HT1080 (cell line): ENCODE measurements around the gene FOXE3. TPM values are rescaled to one million over a fixed set of nuclear protein-coding genes. Genes with fewer than 3 reads are reported as not detected.

Experiments used
- DNase-seq: peaks from one replicate; pipeline ENCODE4 v3.0.0-alpha.2; 2015; ENCODE audit warnings: low read depth
- total RNA-seq: library from RNA; depleted of rRNA; stranded (reverse); fragments of >200 nt; shearing (Covaris generic); gene quantifications from 2 replicates; pipeline ENCODE4 v1.2.3, GENCODE V29; 2014

Gene FOXE3
- total RNA-seq, 1 experiment from 2014 or later = not detected

DNA sequence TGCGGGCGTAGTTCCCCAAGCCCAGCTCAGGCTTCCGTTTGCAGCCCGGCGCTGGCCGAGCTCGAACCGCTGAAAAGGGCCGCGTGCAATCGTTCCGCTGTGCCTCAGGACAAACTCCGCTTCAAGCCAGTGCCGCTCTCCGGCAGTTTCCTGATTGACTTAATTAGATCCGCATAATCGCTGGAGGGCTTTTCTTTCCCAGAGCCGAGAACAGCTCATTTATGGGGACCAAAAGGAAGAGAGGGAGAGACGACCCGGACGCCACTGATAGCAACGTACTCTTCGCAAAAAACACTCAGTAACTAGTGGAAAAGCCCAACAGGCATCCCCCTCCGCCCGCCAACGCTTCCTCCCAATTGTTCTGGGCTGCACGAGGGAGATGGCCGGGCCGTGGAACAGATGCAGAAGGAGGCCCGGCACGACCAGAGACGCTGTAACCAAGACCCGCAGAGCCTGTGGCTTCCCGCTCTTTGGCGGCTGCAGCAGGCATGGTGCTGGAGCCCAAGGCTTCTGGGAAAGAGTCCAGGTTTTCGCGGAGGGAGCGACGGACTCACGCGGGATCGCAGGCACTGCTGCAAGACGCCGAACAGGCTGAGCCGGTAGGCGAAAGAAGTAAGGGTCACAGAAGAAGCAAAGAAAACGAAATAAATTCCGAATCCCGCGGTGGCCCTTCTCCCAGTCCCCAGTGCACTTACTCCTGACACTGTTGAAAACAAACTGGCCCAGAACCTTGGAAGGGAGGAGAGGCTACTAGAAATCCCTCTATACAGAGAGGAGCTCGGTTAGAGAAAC lies 18.2 kb downstream of the FOXE3 start:
- no peak for DNase-seq

GRCh38 chr1:47435506-47436303 lies 19.6 kb downstream of the FOXE3 start:
- no peak for DNase-seq

DNA sequence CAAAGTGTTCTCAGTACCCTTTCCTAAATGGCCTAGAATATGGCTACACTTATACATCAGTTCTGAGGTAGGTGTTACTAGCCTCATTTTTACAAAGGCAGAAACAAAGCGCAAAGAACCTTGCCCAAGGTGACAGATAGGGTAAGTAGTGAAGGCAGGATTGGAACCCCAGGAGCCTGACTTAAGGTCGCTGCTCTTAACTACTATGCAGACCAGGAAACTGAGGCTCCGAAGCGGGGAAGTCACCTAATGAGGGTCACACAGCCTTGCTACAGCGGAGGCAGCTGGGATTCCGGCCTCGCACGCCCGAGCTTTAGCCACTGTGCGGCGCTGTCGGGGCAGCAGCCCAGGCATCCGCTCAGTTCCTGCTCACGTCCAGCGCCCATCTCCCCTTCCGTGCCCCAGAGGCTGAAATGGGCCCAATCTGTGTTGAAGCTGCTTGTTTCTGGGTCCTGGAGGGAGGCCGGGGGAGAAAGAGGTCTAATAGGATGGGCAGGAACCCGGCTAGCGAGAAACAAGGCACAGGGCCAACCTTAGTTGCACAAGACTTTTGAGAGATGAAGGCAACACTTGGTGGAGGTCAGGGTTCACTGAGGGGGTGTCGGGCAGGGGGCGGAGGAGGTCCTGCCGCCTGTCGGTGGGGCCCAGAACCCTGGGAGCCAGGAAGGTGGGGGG lies 20.4 kb downstream of the FOXE3 start:
- DNase-seq = peak; percentile 74

DNA sequence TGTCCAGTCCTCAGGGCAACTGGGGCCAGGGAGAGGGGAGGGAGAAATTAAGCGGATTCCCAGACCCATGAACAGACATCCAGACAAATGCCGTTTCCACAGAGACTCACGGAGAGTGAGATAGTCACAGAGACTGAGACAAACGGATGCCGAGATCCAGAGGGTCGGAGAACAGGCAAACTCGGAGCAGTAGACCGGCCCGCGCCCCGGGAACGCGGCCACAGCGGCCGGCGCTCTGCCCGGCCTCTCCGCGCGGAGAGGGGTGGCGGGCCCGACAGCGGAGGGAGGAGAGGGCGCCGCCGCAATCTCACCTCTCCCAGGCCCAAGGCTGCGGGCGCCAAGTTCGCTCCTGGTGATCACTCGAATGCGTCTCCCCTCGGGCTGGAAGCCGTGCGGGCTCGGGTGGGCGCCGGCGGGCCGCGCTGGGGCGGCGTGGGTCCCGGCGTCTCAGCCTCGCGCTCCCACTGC lies 20.9 kb downstream of the FOXE3 start:
- no peak for DNase-seq

DNA sequence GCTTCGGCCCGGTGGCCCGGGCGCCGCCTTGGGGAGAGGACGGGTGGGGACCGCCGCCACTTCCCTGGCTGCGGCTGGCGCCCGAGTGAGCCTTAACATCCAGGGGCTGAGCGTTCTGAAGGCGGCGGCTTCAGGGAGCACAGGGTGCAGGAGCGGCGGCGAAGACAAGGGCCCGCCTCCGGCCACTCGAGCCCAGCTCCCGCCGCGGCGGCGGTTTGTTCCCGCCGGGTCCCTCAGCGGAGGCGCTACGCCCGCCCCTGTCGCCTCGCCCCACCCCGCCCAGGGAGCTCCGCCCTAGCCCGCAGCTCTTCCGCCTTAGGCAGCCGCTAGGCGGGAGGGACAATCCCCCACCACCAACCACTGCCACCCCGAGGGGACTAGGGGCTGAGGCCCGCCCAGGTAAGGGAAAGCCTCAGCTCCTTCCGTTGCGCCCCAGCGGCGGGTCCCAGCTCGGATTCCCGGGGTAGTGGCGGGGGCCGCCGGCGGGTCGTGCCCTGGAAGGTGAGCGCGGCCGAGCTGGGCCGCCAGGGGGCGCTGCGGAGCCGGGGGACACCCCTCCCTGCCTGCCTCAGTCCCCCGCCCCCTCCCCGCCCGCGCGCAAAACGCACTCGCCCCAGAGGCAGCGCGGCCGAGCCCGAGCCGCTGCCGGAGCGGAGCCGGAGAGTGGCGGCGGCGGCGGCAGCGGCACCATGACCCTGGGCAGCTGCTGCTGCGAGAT lies 21.5 kb downstream of the FOXE3 start, which contains the start of gene FOXD2:
Gene FOXD2 (plus strand): TSS at position 598 of the 718 bp plus-strand sequence. CDS start 92 bp downstream, at position 690.
- peak; percentile 87 for DNase-seq

- DNase-seq = no peak
Measured at GRCh38 chr1:47438165-47439016, 22.3 kb downstream of the FOXE3 start.

- DNase-seq = no peak
Measured at GRCh38 chr1:47439017-47439818, 23.1 kb downstream of the FOXE3 start.

DNA sequence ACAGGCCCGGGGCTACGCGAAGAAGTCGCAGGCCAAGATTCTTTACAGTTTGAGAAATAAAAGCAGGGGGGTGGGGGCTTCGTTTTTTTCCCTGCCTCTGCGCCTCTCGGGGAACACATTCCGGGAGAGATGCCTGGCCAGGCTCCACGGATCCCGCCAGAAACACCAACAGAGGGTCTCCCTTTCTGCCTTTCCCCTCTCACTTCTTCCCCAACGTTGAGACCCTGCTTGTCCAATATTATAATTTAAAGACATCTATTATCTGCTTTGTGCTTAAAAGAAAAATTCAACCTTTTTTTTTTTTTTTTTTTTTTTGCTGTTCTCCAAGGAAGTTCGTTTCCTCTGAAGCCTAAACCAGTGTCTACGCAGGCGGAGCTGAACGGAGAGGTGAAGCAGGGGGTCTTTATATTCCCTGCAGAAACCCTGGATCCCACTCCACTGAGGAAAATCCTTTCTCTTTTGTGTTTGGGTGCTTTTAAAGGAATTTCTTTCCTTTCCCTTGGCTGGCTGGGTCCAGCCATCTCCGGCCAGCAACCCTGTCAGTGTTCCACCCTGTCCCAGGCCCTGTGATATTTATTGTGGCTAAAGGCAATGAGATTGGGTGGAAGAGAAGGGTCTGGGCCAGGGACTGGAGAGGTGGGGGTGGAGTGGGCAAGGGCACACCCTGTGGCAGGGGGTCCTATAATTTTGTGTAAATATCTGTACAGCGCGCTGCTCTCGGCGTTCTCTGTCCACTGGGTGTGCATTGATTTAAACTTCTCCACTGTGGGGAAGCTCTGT lies 23.9 kb downstream of the FOXE3 start:
- DNase-seq = no peak

DNA sequence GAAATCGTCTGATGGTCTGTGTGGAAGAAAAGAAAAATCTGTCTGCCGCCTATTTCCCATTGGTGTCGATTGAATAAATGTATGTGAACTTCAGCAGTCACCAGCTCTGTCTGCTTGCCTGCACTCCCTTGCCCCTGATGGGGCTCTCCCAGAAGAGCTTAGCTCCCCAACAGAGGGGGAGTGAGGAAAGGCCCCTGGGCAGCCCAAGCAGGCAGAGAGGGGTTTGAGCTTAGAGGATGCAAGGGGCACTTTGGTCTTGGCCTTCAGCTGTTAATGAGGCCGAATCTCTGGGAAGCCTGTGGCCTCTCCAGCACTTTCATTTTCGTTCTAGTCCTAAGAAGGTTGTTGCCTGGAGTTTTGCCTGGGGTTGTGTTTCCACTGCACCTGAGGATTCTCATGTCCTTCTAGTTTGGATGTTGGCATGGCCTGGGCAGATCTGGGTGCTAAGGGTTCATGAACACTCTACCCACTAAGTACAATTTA lies 24.6 kb downstream of the FOXE3 start:
- DNase-seq = no peak

DNA sequence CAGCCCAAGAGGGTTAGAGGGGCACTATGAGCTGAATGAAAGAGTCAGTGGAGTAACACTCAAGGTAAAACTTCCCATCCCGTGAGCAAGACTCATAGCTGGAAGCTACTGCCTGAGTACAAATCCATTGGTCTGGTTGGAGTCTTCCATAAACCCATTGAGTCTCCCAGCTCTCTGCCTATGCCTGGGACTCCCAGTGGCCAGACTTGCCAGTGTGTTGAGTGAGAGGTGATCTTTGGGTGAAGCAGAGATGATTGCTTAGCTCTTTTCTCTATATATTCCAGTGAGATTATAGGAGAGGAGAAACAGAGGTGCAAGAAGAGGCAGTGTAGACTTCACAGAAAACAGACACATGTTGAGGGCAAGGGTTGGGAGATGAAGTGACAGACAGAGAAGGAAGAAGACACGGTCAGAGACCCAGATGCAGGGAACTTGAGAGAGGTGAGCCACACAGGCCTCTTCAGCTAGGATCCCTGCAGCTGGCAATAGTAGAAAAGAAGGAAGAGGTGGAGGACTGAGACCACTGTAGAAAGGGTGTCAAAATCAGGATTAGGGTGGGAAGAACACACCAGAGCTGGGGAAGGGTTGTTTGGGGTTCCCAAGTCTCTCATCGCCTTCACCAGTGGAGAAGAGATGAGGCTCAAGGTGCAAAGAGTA lies 25.5 kb downstream of the FOXE3 start:
- no peak for DNase-seq

GRCh38 chr1:47442202-47442601 lies 26.1 kb downstream of the FOXE3 start:
- no peak for DNase-seq

DNA sequence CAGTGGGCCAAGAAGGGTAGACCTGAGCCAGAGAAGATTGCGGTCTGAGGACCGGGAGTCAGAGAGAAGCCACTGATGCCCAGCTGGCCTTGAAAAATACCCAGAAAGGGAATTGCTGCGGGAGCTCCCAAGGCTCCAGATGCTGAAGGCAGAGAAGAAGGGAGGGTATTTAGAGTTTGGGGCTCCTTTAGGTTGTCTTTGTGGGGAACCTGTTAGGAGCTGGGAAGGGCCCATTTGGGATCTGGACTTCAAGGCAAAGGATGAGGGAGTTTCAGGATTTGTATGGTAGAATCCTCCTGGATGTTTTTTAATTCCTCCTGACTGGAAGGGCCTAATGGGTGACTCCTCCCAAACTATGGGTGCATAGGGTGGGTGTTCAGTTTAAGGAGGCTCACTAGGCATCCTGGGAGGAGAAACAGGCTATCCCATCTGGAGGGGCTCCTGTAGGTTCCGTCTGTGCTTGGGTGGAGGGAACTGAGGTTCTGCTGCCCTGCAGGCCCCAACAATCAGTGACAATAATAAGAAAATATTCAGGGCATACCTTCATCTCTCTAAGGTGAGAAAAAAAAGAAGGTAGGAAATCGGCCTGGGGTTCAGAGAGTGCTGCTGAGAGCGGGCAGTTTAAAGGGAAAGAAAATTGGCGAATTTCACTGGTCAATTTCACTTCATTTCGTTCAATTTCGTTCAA lies 26.9 kb downstream of the FOXE3 start:
- no peak for DNase-seq

GRCh38 chr1:47443530-47444296 lies 27.6 kb downstream of the FOXE3 start:
- DNase-seq = no peak

DNA sequence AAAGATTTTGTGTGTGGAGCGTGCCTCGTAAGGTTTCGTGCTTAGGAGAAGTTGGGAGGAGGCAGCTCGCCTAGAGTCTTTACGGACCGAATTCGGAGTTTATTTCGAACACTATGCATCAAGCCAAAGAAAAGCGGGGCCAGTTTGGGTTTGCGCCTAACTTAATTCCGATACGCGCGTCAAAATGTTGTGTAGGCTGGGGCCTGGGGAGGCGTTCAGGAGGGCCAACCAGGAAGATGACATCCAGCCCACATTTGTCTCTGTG lies 28.1 kb downstream of the FOXE3 start:
- no peak for DNase-seq

- no peak for DNase-seq
Measured at GRCh38 chr1:47444562-47445465, 28.7 kb downstream of the FOXE3 start.
